NCI-H82 (cell line): ENCODE measurements around the gene C1orf21.

Source experiments
- DNase-seq: peaks from one replicate; lab custom pipeline; 2025; lab: John Stamatoyannopoulos, UW

Gene C1orf21

DNA sequence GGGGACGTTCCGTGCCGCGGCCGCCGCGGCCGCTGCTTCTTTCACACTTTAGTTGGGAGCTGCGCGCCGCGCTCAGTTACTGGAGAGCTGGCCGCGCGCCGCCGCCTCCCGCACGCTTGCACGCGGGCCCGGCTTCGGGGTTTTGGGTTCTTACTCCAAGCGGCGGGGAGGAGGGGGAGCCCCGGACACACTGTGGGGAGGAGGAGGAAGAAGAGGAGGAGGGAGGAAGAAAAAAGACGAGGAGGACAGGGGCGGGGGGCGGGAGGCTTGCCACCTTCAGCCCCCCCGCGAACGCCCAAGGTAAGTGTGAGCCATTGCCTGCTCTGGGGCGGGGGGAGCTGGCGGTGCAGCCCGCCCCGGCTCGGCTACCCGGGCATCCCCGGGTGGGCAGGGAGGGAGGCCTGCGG is 243 bp downstream of the C1orf21 start:
- no peak for DNase-seq

DNA sequence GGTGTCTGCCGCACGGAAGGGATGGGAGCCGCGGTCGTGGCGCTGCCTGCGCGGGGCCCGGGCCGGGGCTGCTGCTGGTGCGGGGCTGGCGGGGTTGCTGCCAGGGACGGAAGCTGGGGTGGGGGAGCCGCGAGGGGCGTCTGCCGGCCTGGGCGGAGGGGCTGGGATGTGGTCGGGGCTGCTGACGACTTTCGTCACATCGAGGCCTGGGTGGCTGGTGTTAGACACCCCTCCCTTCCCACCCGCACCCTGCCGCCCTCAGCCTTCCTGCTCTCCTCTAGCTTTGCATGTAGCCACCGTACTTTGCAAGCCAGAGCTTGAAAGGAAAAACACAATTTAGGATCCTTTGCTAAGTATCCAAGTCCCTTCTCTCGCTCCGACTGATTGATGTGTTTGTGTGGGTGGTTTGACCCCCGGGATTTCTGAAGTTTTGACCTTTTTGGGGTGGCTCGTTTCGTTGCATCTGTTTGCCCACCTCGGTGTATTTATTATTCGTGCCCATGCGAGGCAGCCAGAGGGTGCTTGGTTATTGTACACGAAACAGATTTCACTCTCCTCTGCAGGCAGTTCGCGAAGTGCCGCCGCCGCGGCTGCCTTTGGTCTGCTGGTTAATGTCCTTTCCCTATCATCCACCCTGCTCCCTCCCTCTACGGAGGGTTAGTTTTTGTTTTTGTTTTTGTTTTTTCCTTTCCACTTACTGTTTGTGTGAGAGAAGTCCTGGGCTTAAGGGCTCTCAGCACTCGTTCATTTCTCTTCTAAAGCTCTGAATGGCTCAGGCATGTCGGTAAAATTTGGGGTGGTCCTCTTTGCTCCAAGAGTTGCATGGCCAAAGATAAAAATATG is 868 bp downstream of the C1orf21 start:
- DNase-seq, result peak; percentile 68

DNA sequence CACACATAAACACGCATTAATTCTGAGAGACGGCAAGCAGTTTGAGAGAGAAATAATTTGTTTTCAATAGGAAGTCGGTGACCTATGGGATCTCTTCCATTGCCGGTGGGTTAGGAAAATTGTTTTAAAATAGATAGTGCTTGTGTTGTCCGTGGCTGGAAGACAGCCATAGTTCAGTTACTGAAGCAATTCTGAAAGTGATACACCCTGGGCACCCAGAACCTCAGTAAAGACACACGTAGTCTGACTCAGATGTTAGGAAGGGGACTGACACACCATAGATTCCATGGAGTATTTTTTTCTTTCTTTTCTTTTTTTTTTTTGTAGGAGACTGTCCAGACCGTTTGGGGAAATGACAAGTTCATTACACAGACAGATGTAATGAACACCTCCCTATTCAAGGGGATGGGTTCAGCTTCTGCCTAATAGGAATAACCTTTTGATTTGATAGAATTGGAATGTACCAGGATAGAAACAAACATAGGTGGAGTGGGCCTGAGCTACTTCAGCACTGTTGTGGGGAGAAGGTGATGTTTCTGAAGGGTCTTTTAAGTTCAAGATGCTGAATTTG is 1.6 kb downstream of the C1orf21 start:
- DNase-seq, result no peak

DNA sequence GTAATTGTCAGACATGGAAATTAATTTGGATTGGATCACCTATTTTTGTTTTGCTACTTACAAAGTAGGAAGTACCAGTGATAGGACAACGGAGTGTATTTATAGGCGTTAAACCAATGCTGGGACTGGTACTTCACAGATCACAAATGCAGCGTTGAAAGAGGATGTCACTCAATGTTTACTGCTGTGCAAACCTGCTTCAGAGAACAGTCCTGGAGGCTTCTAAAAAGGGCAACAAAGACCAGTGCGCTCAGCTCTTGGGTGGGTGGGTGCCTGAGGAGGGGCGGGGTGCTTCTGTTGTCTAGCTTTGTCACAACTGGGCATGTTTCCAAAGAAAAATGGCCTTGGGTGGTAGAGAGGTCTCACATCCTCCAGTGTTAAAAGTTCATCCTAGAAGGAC is 2.1 kb downstream of the C1orf21 start:
- DNase-seq, result no peak

DNA sequence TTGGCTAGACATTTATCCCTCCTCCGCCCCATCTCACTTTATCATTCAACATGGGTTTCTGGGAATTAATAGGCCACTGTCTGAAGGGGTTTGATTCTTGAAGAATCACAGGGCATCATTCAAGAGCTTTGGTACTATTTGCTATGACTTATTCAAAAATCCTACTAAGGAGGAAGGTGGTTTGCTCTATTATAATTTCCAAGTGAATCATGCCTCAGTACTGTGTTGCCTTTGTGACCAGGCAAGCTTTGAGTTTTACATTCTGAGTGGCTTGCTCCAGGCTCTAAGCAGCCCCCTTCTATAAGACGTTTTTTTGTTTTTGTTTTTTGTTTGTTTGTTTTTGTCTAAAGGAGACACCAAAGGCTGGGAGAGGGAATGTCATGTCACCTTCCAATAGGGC is 2.6 kb downstream of the C1orf21 start:
- no peak for DNase-seq

DNA sequence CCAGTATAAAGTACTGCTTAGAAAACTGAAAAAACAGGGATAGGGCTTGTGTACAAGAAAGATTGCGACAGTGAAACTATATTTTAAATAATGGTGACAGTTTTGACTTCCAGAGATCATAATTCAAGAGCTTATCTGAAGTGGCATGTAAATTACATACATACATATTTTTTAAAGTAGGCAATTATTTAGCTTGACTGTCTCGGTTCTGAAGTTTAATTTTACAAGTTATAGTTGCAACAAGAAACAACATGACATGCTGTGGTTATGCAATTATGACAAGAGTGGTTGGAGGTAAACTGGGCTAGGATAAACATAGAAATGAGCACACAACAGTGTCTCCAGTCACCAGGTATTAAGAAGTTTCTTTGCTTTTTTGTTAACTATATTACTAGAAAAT is 4.1 kb downstream of the C1orf21 start:
- no peak for DNase-seq

- no peak for DNase-seq
Observed at GRCh38 chr1:184392067-184392466, 5.2 kb downstream of the C1orf21 start.

- no peak for DNase-seq
Observed at GRCh38 chr1:184392779-184393522, 6.1 kb downstream of the C1orf21 start.

- no peak for DNase-seq
Observed at GRCh38 chr1:184393962-184394361, 7.1 kb downstream of the C1orf21 start.

GRCh38 chr1:184395370-184395769 is 8.5 kb downstream of the C1orf21 start:
- no peak for DNase-seq

GRCh38 chr1:184395937-184396480 is 9.2 kb downstream of the C1orf21 start:
- no peak for DNase-seq

GRCh38 chr1:184399192-184399847 is 12.5 kb downstream of the C1orf21 start:
- peak; percentile 19 for DNase-seq

GRCh38 chr1:184403961-184404726 is 17.3 kb downstream of the C1orf21 start:
- DNase-seq, result no peak

- DNase-seq, result no peak
Observed at GRCh38 chr1:184404727-184405027, 17.8 kb downstream of the C1orf21 start.

- no peak for DNase-seq
Observed at GRCh38 chr1:184405094-184405800, 18.4 kb downstream of the C1orf21 start.

- no peak for DNase-seq
Observed at GRCh38 chr1:184405801-184406142, 18.9 kb downstream of the C1orf21 start.

DNA sequence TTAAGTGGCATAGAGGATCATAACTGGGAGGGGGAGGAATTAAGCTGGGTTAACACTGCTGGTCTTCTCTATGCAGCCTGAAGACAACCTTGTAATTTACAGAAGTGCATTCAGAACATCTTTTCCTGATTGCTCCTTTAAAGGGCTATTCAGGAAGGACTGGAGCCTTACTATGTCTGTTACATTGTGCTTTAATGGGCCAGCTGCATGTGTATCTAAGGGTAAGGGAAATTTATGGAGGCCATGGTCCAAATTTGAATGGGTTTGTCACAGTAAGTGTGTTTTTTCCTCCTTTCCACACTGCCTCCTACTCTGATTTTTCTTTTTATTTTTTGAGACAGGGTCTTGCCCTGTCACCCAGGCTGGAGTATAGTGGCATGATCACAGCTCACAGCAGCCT is 19.6 kb downstream of the C1orf21 start:
- DNase-seq, result no peak

DNA sequence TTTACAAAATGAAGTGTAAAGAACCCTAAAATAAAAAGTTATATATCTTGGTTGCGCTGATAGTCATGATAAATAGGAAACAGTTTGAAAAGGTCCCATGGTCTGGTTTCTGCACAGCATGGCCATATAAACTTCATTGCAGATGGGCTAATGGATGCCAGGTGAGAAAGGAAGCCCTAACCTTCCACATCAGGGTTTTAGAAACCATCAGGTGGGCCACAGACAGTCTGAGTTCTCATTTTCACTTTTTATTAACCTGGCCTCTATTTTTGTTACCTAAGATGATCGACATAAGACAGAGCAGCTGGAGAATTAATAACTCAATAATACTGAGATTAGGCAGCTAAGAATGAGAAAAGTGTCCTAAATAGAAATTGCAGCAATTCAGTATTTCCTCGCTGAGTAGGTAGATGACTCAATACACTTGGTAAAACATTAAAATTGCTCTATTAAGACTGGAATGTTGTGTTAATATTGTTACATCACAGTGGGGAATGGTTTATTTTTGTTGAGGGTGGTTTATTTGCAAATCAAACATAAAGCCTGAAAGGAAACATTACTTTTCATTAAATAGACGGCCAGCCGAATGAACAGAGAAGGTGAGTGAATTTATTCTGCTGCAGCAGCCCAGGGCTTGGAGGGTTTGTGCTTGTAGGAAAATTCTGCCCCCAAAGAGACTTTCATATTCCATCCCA is 21.1 kb downstream of the C1orf21 start:
- DNase-seq, result no peak

- peak; percentile 75 for DNase-seq
Observed at GRCh38 chr1:184408580-184408979, 21.8 kb downstream of the C1orf21 start.

- no peak for DNase-seq
Observed at GRCh38 chr1:184409011-184409410, 22.2 kb downstream of the C1orf21 start.
